ENCODE measurements around the gene ALKBH4. TPM values are rescaled to one million over a fixed set of nuclear protein-coding genes. Genes with fewer than 3 reads are reported as not detected.
"Not testable (repeated sequence)": the region's sequence is repeated elsewhere in the genome, so short reads cannot be mapped to it uniquely, and the experiment has no call there.

The ALKBH4 gene
- total and polyA plus RNA-seq, 3 donors from 2014 or later = 9.3 to 27.7 (median 26.7) TPM

GRCh38 chr7:102459221-102459844 is 5.3 kb downstream of the ALKBH4 start:
- Histone ChIP-seq H3K9me3 (no peaks in the 10 kb centered on the region), H3K4me3 (no peak overlapping the region), H3K4me1 (peaks cover 8% of the 10 kb centered on the region), H3K27ac (no peak overlapping the region), H3K27me3 (no peaks in the 10 kb centered on the region), H3K36me3 (ENCODE audit: low read depth, missing control alignments) (no peaks in the 10 kb centered on the region)
- no peak for DNase-seq
- intact Hi-C loops (cut with DNase I; ENCODE audit: low total_unique reads) = no loop called here
- TF ChIP-seq POLR2A (IDR thresholded peaks at IDR 0.05) = no peak
- no peak for TF ChIP-seq CTCF (IDR thresholded peaks at IDR 0.05)
- 89 to 91% methylated on average over 20 to 24 of the region's 24 CpGs for WGBS, 2 donors

GRCh38 chr7:102457352-102457924 is 7.2 kb downstream of the ALKBH4 start:
- intact Hi-C loops (cut with DNase I; ENCODE audit: low total_unique reads) = no loop called here
- DNase-seq = no peak
- no peaks in the 10 kb centered on the region for H3K36me3 ChIP-seq (ENCODE audit: low read depth, missing control alignments)
- TF ChIP-seq POLR2A (IDR thresholded peaks at IDR 0.05) (no peak), CTCF (IDR thresholded peaks at IDR 0.05) (no peak)
- no peaks in the 10 kb centered on the region for H3K27me3 ChIP-seq
- WGBS, 2 donors = 87 to 91% methylated on average over 15 to 40 of the region's 40 CpGs
- H3K27ac ChIP-seq = no peak overlapping the region
- no peaks in the 10 kb centered on the region for H3K4me1 ChIP-seq
- no peak overlapping the region for H3K4me3 ChIP-seq
- H3K9me3 ChIP-seq = no peaks in the 10 kb centered on the region

GRCh38 chr7:102456327-102456726 is 8.3 kb downstream of the ALKBH4 start:
- WGBS, 2 donors = 84 to 89% methylated on average over 10 of the region's 10 CpGs
- Histone ChIP-seq H3K4me1 (no peaks in the 10 kb centered on the region), H3K27me3 (no peaks in the 10 kb centered on the region), H3K27ac (no peak overlapping the region), H3K9me3 (no peaks in the 10 kb centered on the region), H3K4me3 (no peak overlapping the region), H3K36me3 (ENCODE audit: low read depth, missing control alignments) (no peaks in the 10 kb centered on the region)
- intact Hi-C loops (cut with DNase I; ENCODE audit: low total_unique reads) = no loop called here
- no peak for DNase-seq
- TF ChIP-seq POLR2A (IDR thresholded peaks at IDR 0.05) (no peak), CTCF (IDR thresholded peaks at IDR 0.05) (no peak)

- WGBS, 2 donors = 84% methylated on average over 9 of the region's 11 CpGs; no CpG with 5 or more reads in 1 of the 2 donors
- Histone ChIP-seq H3K27ac (no peak overlapping the region), H3K4me3 (no peak overlapping the region), H3K9me3 (no peaks in the 10 kb centered on the region), H3K27me3 (no peaks in the 10 kb centered on the region), H3K36me3 (ENCODE audit: low read depth, missing control alignments) (no peaks in the 10 kb centered on the region), H3K4me1 (no peaks in the 10 kb centered on the region)
- no peak for DNase-seq
- intact Hi-C loops (cut with DNase I; ENCODE audit: low total_unique reads) = no loop called here
- no peak for TF ChIP-seq POLR2A (IDR thresholded peaks at IDR 0.05)
- TF ChIP-seq CTCF (IDR thresholded peaks at IDR 0.05) = no peak
These were observed 9.1 kb downstream of the ALKBH4 start for GRCh38 chr7:102455596-102455995.

GRCh38 chr7:102454932-102455331 is 9.7 kb downstream of the ALKBH4 start:
- H3K4me3 ChIP-seq; H3K4me1 ChIP-seq; H3K27me3 ChIP-seq; H3K27ac ChIP-seq; DNase-seq; H3K9me3 ChIP-seq; H3K36me3 ChIP-seq (ENCODE audit: low read depth, missing control alignments); intact Hi-C loops (cut with DNase I; ENCODE audit: low total_unique reads): not testable (repeated sequence)
- WGBS, 2 donors = 93 to 95% methylated on average over 10 of the region's 10 CpGs
